K562 (cell line): ENCODE results near the gene CENPE. TPM values are rescaled to one million over a fixed set of nuclear protein-coding genes. Genes with fewer than 3 reads are reported as not detected.
A peak's percentile ranks its signal among the peaks of the same experiment; 100 is the strongest.

ENCODE experiments used
- JUND ChIP-seq, 2 experiments: IDR thresholded peaks; 2 replicates in 1 of 2; 3 replicates in 1 of 2; pipeline ENCODE4 v1.6.1; 2011; ENCODE audit warnings: borderline replicate concordance in 2 of 2, low read depth in 2 of 2, low read length in 2 of 2, improper control_type of control experiment in 1 of 2, missing biosample characterization in 1 of 2, missing genetic modification characterization in 1 of 2, missing genetic modification reagents in 1 of 2
- NONO ChIP-seq, 2 experiments: fragments of 200-400 bp in 1 of 2; fragments of 450-650 bp in 1 of 2; formaldehyde crosslinking in 1 of 2; IDR thresholded peaks; 2 replicates each; pipeline ENCODE4 v1.6.1; 2017; ENCODE audit warnings: low read depth in 2 of 2, mild to moderate bottlenecking in 2 of 2, moderate library complexity in 2 of 2, low read length in 1 of 2
- SLC30A9 ChIP-seq: fragments of 250-450 bp; sonication (Bioruptor Pico); IDR thresholded peaks from 2 replicates; pipeline ENCODE4 v1.8.0; 2022; ENCODE audit warnings: mild to moderate bottlenecking, moderate library complexity
- TAL1 ChIP-seq: fragments of 450-650 bp; IDR thresholded peaks from 2 replicates; pipeline ENCODE4 v1.6.1; 2016; ENCODE audit warnings: mild to moderate bottlenecking
- polyA plus RNA-seq, 8 experiments: library from polyadenylated mRNA; depleted of rRNA in 4 of 8; stranded (reverse) in 5 of 8; unstranded in 3 of 8; fragments of >200 nt; fragmentation: Nextera tagmentation in 2 of 8; fragmentation: Illumina TruSeq in 1 of 8; extraction: Ambion mirVana in 2 of 8; extraction: Trizol in 1 of 8; gene quantifications; 2 replicates each; pipeline versions ENCODE4 v1.2.1 to v1.2.3, GENCODE V29; 2011 to 2014; ENCODE audit warnings: inconsistent platforms in 1 of 8, missing spikeins in 1 of 8
- total RNA-seq, 7 experiments: library from RNA; depleted of rRNA in 6 of 7; stranded (reverse); fragments of >200 nt in 6 of 7; fragmentation: Illumina TruSeq in 2 of 7; extraction: Trizol in 2 of 7; gene quantifications; 2 replicates each; pipeline versions ENCODE4 v1.2.1 to v1.2.3, GENCODE V29; 2011 to 2021; ENCODE audit warnings: low replicate concordance in 1 of 7
- TF ChIP-seq, protein P1 (sequence below): fragments of 450-650 bp; IDR thresholded peaks from 2 replicates; pipeline ENCODE4 v1.6.1; 2016; ENCODE audit warnings: mild to moderate bottlenecking, moderate library complexity
- TF ChIP-seq, protein P2 (sequence below): IDR thresholded peaks from 2 replicates; pipeline ENCODE4 v1.6.1; 2011; ENCODE audit warnings: borderline replicate concordance, low read depth, mild to moderate bottlenecking, moderate library complexity, low read length; ENCODE audit not compliant: insufficient read depth, poor library complexity, severe bottlenecking

CENPE gene
- total and polyA plus RNA-seq, 9 of the 15 experiments (the other 6 are each of a cell fraction or from before 2014, with no cell fraction given) = 9.9 to 53.2 (median 27.4) TPM

DNA sequence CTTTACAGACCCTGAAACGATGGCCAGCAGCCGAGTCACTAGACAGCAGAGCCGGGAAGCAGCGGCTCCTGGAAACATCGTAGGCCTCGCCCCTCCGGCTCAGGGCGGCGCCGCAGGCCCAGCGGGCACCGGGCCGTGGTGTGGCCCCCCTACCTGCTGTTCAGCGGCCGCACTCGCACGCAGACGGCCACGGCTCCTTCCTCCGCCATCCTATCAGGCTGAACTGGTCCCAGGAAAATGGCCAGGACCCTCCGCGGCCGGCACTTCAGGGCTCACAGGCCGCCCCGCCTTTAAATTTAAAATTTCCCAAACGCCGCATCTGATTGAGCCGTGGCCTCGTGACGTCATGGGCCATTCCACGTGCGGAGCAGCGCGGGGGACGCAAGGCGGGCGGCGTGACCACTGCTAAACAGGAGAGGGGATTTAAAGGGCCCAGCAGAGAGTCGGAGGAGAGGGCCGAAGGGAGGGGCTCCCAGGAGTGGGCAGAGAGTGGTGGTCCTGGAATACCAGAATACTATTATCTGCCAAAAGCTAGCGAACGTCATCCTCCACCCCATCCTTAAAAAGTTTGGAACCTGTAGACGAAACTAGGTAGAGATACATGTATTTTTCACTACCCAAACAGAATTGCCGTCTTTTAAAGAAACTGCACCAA lies at the start of gene CENPE (continued):
- TF ChIP-seq, protein P1, sequence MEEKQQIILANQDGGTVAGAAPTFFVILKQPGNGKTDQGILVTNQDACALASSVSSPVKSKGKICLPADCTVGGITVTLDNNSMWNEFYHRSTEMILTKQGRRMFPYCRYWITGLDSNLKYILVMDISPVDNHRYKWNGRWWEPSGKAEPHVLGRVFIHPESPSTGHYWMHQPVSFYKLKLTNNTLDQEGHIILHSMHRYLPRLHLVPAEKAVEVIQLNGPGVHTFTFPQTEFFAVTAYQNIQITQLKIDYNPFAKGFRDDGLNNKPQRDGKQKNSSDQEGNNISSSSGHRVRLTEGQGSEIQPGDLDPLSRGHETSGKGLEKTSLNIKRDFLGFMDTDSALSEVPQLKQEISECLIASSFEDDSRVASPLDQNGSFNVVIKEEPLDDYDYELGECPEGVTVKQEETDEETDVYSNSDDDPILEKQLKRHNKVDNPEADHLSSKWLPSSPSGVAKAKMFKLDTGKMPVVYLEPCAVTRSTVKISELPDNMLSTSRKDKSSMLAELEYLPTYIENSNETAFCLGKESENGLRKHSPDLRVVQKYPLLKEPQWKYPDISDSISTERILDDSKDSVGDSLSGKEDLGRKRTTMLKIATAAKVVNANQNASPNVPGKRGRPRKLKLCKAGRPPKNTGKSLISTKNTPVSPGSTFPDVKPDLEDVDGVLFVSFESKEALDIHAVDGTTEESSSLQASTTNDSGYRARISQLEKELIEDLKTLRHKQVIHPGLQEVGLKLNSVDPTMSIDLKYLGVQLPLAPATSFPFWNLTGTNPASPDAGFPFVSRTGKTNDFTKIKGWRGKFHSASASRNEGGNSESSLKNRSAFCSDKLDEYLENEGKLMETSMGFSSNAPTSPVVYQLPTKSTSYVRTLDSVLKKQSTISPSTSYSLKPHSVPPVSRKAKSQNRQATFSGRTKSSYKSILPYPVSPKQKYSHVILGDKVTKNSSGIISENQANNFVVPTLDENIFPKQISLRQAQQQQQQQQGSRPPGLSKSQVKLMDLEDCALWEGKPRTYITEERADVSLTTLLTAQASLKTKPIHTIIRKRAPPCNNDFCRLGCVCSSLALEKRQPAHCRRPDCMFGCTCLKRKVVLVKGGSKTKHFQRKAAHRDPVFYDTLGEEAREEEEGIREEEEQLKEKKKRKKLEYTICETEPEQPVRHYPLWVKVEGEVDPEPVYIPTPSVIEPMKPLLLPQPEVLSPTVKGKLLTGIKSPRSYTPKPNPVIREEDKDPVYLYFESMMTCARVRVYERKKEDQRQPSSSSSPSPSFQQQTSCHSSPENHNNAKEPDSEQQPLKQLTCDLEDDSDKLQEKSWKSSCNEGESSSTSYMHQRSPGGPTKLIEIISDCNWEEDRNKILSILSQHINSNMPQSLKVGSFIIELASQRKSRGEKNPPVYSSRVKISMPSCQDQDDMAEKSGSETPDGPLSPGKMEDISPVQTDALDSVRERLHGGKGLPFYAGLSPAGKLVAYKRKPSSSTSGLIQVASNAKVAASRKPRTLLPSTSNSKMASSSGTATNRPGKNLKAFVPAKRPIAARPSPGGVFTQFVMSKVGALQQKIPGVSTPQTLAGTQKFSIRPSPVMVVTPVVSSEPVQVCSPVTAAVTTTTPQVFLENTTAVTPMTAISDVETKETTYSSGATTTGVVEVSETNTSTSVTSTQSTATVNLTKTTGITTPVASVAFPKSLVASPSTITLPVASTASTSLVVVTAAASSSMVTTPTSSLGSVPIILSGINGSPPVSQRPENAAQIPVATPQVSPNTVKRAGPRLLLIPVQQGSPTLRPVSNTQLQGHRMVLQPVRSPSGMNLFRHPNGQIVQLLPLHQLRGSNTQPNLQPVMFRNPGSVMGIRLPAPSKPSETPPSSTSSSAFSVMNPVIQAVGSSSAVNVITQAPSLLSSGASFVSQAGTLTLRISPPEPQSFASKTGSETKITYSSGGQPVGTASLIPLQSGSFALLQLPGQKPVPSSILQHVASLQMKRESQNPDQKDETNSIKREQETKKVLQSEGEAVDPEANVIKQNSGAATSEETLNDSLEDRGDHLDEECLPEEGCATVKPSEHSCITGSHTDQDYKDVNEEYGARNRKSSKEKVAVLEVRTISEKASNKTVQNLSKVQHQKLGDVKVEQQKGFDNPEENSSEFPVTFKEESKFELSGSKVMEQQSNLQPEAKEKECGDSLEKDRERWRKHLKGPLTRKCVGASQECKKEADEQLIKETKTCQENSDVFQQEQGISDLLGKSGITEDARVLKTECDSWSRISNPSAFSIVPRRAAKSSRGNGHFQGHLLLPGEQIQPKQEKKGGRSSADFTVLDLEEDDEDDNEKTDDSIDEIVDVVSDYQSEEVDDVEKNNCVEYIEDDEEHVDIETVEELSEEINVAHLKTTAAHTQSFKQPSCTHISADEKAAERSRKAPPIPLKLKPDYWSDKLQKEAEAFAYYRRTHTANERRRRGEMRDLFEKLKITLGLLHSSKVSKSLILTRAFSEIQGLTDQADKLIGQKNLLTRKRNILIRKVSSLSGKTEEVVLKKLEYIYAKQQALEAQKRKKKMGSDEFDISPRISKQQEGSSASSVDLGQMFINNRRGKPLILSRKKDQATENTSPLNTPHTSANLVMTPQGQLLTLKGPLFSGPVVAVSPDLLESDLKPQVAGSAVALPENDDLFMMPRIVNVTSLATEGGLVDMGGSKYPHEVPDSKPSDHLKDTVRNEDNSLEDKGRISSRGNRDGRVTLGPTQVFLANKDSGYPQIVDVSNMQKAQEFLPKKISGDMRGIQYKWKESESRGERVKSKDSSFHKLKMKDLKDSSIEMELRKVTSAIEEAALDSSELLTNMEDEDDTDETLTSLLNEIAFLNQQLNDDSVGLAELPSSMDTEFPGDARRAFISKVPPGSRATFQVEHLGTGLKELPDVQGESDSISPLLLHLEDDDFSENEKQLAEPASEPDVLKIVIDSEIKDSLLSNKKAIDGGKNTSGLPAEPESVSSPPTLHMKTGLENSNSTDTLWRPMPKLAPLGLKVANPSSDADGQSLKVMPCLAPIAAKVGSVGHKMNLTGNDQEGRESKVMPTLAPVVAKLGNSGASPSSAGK = peak; percentile 39; the same call in 1 of the 2 replicates
- TF ChIP-seq NONO (IDR thresholded peaks at IDR 0.05; ENCODE audit: low read depth in 2 of 2, low read length in 1 of 2) = peak in 1 of 2 experiments; percentile 98; a peak in 2 of 4 replicates
- peak; percentile 98 for TF ChIP-seq JUND (IDR thresholded peaks at IDR 0.05; ENCODE audit: borderline replicate concordance, low read depth, low read length)
- peak; percentile 52; the same call in 1 of the 3 replicates for TF ChIP-seq JUND (tag; IDR thresholded peaks at IDR 0.05; ENCODE audit: borderline replicate concordance, low read depth, low read length)
- no peak for TF ChIP-seq SLC30A9
- no peak for TF ChIP-seq TAL1
- TF ChIP-seq, protein P2, sequence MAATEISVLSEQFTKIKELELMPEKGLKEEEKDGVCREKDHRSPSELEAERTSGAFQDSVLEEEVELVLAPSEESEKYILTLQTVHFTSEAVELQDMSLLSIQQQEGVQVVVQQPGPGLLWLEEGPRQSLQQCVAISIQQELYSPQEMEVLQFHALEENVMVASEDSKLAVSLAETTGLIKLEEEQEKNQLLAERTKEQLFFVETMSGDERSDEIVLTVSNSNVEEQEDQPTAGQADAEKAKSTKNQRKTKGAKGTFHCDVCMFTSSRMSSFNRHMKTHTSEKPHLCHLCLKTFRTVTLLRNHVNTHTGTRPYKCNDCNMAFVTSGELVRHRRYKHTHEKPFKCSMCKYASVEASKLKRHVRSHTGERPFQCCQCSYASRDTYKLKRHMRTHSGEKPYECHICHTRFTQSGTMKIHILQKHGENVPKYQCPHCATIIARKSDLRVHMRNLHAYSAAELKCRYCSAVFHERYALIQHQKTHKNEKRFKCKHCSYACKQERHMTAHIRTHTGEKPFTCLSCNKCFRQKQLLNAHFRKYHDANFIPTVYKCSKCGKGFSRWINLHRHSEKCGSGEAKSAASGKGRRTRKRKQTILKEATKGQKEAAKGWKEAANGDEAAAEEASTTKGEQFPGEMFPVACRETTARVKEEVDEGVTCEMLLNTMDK = no peak
